NCI-H1048 (cell line): ENCODE measurements around the gene TSPAN32.

Experiments used
- DNase-seq: peaks from one replicate; lab custom pipeline; 2025; lab: John Stamatoyannopoulos, UW

Gene TSPAN32

GRCh38 chr11:2289350-2289749 is 12.5 kb upstream of the TSPAN32 start:
- DNase-seq, result no peak

DNA sequence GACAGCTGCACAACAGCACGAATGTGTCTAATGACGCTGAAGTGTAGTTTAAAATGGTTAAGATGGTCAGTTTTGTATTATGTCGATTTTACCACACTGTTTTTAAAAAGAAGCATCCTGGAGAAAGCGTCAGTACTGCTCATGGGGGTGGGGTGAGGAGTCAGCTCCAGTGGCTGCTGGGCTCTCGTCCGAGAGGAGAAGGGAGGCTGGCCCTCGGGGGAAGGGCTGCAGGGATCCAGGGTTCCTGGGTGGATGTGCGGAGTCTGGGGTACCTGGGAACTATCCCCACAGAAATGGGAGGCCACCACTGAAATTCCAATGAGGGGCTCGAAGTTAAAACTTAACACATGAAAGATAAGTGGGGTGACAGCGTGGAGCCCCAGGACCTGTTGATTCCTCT is 12.0 kb upstream of the TSPAN32 start:
- no peak for DNase-seq

DNA sequence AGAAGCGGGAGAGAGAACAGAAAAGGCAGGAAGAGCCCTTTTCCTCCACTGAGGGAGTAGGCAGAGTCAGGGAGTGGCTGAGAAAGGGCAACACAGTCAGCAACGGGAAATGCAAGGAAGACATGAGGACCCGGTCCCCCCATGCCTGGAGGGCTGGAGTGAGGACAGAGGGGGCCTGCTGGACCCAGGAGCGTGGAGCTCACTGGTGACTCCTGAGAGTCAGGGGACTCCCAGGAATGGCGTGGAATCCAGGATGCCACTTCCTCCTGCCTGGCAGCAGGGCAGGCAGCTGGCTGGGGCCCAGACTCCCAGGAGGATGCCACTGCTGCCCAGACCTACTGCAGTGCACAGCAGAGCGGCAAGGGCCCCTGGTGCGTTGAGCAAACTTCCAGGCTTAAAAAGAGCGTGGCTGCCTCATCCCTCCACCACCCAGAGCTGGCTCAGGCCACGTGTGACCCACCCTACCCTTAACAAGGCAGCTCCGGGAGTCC is 11.4 kb upstream of the TSPAN32 start:
- DNase-seq, result no peak

GRCh38 chr11:2293531-2293971 is 8.3 kb upstream of the TSPAN32 start:
- no peak for DNase-seq

- no peak for DNase-seq
Measured at GRCh38 chr11:2293984-2294925, 7.6 kb upstream of the TSPAN32 start.

DNA sequence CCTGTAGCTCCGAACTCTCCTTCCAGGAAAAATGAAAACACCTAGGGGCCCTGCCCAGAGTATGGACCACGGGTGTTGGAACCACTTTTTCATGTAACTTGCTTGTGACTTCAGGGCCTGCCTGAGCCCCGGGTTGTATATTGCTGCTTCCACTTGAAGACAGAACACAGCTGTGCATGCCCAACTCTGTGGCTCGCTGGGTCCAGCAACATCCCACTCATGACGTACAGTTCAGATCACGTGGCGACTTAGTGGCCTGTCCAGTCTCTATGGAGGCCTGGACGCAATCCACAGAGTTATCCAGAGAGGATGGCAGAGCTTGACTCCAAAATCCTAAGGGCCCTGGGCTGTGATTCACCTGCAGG is 6.9 kb upstream of the TSPAN32 start:
- DNase-seq, result no peak

- no peak for DNase-seq
Measured at GRCh38 chr11:2295971-2296912, 5.6 kb upstream of the TSPAN32 start.

DNA sequence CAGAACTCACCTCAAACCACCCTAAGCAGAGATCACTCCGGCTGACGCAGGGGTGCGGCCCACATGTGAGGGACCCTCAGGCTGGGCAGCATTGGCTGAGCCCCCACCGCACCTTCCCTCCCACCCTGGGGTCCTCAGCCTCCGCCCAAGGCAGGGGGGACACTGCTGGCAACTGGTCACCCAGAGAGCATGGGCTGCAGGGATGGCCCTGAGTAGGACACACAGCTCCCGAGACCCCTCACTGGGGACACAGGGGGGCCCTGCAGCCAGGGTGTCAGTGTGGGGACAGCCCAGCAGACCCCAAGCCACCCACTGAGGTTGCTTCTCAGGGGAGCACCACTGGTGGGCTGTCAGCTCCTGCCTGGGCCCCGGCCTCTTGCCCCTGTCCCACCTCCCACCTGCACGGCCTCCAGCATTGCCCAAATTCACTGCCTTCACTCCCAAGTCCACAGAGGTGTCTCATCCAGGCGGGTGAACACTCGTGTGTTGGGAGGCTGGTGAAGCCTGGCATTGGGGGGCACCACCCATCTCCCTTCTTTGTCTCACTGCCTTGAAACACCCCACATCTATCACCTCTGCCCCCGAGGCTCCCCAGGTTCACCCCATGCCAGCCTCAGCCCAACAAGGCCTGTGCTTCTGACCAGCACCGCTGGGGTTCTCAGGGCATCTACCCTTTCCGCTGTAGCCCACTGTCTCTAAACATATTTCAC is 4.7 kb upstream of the TSPAN32 start:
- no peak for DNase-seq

GRCh38 chr11:2297623-2298030 is 4.2 kb upstream of the TSPAN32 start:
- DNase-seq, result no peak

DNA sequence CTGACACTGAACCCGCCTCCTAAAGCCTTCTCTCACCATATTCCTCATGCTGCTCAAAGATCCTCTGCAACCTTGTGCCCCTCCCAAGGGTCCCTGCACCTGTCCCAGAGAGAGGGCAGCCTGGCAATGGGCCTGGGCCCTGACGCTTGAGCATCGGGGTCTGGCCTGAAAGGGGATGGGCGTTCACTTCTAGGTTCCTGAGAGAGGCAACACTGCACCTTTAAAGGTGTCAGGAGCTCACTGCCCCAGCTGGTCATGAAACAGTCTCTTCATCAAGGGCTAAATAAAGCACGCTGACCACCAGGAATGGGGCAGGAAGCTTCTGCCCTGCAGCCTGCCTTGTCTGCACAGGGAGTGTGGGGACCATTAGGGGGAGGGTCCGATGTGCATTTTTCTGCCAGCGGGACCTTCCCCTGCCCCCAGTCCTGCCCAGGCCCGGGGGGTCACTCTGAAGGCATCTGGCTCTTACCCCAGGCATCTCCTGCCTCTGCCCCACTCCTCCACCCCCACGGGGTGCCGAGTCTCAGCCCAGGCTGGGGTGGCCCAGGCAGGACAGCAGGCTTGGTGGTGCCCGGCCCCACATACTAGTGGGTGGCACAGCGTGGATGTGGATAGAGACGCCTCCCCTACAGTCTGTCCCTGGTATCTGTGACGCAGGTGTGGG is 3.5 kb upstream of the TSPAN32 start:
- no peak for DNase-seq

GRCh38 chr11:2298795-2299761 is 2.7 kb upstream of the TSPAN32 start:
- no peak for DNase-seq

DNA sequence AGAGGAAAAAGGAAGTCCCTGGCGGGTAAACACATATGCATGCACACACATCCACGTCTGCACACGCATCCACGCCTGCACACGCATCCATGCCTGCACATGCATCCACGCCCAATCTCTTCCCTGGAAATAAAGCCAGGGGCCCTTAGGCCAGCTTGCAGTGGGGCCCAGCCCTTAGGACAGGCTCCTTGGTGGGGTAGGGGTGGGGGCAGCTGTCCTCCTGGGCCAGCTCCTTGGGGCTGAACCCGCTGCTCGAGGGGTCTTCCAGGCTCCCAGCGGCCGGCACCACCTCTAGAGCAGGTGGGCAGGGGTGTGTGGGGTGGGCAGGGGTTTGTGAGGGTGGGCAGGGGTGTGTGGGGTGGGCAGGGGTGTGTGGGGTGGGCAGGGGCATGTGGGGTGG is 2.0 kb upstream of the TSPAN32 start:
- DNase-seq, result no peak

- no peak for DNase-seq
Measured at GRCh38 chr11:2300290-2300935, 1.4 kb upstream of the TSPAN32 start.

GRCh38 chr11:2300936-2301630 is 730 bp upstream of the TSPAN32 start:
- no peak for DNase-seq

DNA sequence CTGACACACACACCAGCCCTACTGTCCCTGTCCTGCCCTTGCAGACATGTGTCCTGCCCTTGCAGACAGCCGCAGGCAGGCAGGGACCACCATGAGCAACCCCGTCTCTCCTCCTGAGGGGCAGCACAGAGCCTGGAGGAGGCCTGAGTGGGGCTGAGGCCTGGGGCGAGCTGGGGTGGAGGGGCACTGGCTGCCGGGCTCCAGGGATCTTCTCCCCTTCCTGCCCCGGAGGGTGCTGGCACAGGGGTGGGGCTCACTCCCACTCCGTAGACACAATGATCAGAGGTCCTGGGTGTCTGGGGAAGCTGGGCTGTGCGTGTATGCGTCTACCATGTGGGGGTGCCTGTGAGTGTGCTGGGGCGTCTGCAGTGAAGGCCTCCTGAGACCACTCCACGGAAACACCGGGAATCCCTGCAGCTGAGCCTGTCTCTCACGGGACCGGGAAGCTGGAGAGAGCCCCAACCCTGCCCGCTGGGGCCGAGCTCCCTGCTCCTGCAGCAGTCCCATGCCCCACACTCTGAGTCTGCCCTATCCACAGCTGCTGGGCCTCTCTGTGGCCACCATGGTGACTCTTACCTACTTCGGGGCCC is 588 bp downstream of the TSPAN32 start:
- DNase-seq, result no peak

- no peak for DNase-seq
Measured at GRCh38 chr11:2302896-2303626, 1.2 kb downstream of the TSPAN32 start.

DNA sequence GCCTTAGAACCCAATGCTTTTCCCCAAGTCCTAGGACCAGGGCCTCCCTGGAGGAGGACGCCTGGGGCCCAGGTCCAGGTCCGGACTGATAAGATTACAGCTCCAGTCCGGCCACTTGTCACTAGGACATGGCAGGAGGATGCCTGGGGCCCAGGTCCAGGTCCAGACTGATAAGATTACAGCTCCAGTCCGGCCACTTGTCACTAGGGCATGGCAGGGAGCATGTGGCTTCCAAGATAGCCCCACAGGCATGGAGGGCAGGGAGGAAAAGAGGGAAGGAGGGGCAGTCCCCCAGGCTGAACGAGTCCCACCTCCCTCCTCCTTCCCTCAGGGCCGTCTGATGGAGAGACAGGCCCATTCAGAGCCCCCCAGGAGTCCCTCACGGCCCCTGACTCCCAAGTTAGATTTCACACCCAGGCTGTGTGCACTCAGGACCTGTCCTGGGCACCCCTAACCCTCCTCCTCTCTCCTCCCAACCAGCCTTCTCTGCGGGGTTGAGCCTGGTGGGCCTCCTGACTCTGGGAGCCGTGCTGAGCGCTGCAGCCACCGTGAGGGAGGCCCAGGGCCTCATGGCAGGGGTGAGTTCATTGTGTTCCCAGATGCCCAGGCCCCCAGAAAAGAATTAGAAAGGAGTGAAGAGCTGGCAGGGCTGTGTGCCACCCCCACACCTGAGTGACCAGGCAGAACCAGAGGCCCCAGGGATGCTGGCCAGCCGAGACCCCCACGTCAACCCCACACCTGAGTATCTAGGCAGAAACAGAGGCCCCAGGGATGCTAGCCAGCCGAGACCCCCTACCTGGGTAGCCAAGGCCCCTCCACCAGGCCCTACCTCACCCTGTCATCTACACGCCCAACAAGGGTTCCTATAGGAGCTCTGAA is 2.1 kb downstream of the TSPAN32 start:
- DNase-seq, result no peak
